PC-3 (cell line): ENCODE data around the gene LINC01488. TPM values are rescaled to one million over a fixed set of nuclear protein-coding genes. Genes with fewer than 3 reads are reported as not detected.
A peak's percentile ranks its signal among the peaks of the same experiment; 100 is the strongest.

Source experiments
- ATAC-seq: fragments of 200-7000 bp; cut with Tn5 transposase; 2 replicates; pipeline ENCODE4 v1.9.1; 2020; ENCODE audit warnings: mild to moderate bottlenecking, moderate library complexity
- BruUV-seq: library from RNA; stranded (reverse); fragments of 400-500 nt; replicated peaks from 2 replicates; lab custom pipeline; 2021; lab: Mats Ljungman, UMichigan
- CTCF ChIA-PET: fragments of 300-600 bp; sonication (Branson Sonifier 250); formaldehyde crosslinking; loops from one replicate; lab custom pipeline; 2022; ENCODE audit warnings: antibody characterized with exemption; lab: Charles Lee
- POLR2A ChIA-PET: fragments of 300-600 bp; sonication (Branson Sonifier 250); formaldehyde crosslinking; loops from one replicate; lab custom pipeline; 2022; ENCODE audit warnings: antibody characterized with exemption; ENCODE audit not compliant: unreplicated experiment; lab: Charles Lee
- DNase-seq: peaks from one replicate; pipeline ENCODE4 v3.0.0-alpha.2; 2015
- H2AFZ ChIP-seq: fragments of 300-600 bp; sonication (generic); 2 replicates; pipeline ENCODE4 v1.6.0; 2016; ENCODE audit warnings: antibody characterized with exemption, low read length
- H3F3A ChIP-seq: fragments of 300-600 bp; sonication (generic); one replicate; pipeline ENCODE4 v1.6.0; 2017; ENCODE audit warnings: antibody characterized with exemption, low read length, control low read depth, mild to moderate bottlenecking; ENCODE audit not compliant: unreplicated experiment
- H3K27ac ChIP-seq: fragments of 300-600 bp; sonication (generic); 2 replicates; pipeline ENCODE4 v1.5.1; 2016; ENCODE audit warnings: mild to moderate bottlenecking, low read length
- H3K27me3 ChIP-seq: fragments of 300-600 bp; sonication (generic); 2 replicates; pipeline ENCODE4 v1.6.1; 2016; ENCODE audit warnings: low read length, mixed read lengths
- H3K36me3 ChIP-seq: fragments of 300-600 bp; sonication (generic); 2 replicates; pipeline ENCODE4 v1.6.1; 2016; ENCODE audit warnings: low read depth, mixed run types, low read length, mixed read lengths
- H3K4me1 ChIP-seq: fragments of 300-600 bp; sonication (generic); 2 replicates; pipeline ENCODE4 v1.5.1; 2016; ENCODE audit warnings: low read length; ENCODE audit not compliant: insufficient read depth
- H3K4me2 ChIP-seq: fragments of 300-600 bp; sonication (generic); 2 replicates; pipeline ENCODE4 v1.6.0; 2016; ENCODE audit warnings: low read length
- H3K4me3 ChIP-seq: fragments of 300-600 bp; sonication (generic); 2 replicates; pipeline ENCODE4 v1.5.1; 2016; ENCODE audit warnings: mild to moderate bottlenecking, low read length, mixed read lengths
- H3K79me2 ChIP-seq: fragments of 300-600 bp; sonication (generic); 2 replicates; pipeline ENCODE4 v1.6.1; 2017; ENCODE audit warnings: low read length, mixed read lengths
- H3K9ac ChIP-seq: fragments of 300-600 bp; sonication (generic); 2 replicates; pipeline ENCODE4 v1.6.0; 2016; ENCODE audit warnings: mild to moderate bottlenecking, low read length
- H3K9me2 ChIP-seq: fragments of 300-600 bp; sonication (generic); replicated peaks from 2 replicates; pipeline ENCODE4 v1.6.1; 2016; ENCODE audit warnings: mixed run types, low read length, mixed read lengths
- H3K9me3 ChIP-seq: fragments of 300-600 bp; sonication (generic); 2 replicates; pipeline ENCODE4 v1.6.1; 2016; ENCODE audit warnings: low read length, mixed read lengths
- H4K20me1 ChIP-seq: fragments of 300-600 bp; sonication (generic); 2 replicates; pipeline ENCODE4 v1.6.1; 2016; ENCODE audit warnings: low read length, mixed read lengths
- EZH2 ChIP-seq: fragments of 300-600 bp; sonication (generic); IDR thresholded peaks from one replicate; pipeline ENCODE4 v1.6.1; 2017; ENCODE audit warnings: antibody characterized with exemption, mild to moderate bottlenecking, low read length; ENCODE audit not compliant: unreplicated experiment
- EZH2phosphoT487 ChIP-seq: fragments of 300-600 bp; sonication (generic); IDR thresholded peaks from 2 replicates; pipeline ENCODE4 v1.6.1; 2018; ENCODE audit warnings: mild to moderate bottlenecking, antibody characterized with exemption, low read length, borderline replicate concordance
- intact Hi-C: fragments of 100-400 bp; cut with micrococcal nuclease; formaldehyde crosslinking; loops from 2 replicates; pipeline ENCODE4 v1.9.0; 2023
- total RNA-seq: library from RNA; depleted of rRNA; stranded (reverse); fragments of >200 nt; gene quantifications from 2 replicates; pipeline ENCODE4 v1.2.3, GENCODE V29; 2014
- TF ChIP-seq, protein P1 (sequence below): fragments of 300-600 bp; sonication (generic); conservative IDR thresholded peaks from 2 replicates; pipeline ENCODE4 v1.5.1; 2017; ENCODE audit warnings: antibody characterized with exemption, low read depth, mild to moderate bottlenecking, low read length

The LINC01488 gene
- total RNA-seq, 1 experiment from 2014 or later: not detected

DNA sequence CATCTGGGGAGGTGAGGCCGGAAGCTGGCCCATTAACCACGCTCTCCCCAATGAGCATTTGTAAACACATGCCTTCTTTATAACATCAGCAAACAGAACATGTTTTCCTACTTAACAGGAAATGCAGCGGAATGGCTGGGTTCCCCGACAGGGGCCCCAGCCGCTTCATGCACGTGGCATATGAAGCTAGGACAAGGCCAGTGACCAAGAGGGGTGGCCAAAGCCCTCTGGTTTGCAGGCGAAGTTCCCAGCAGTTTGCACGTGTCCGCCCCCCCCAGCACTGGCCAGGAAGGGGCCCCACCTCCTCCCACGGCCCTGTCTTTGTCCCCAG, 38.7 kb upstream of the LINC01488 start:
- Histone ChIP-seq H3K4me2 (peak overlapping the region; percentile 67), H3K9ac (peak overlapping the region; percentile 62), H3K9me2 (no peaks in the 10 kb centered on the region), H3F3A (no peaks in the 10 kb centered on the region), H3K36me3 (no peaks in the 10 kb centered on the region), H4K20me1 (no peaks in the 10 kb centered on the region), H3K27me3 (no peaks in the 10 kb centered on the region), H2AFZ (peak overlapping the region; percentile 71), H3K79me2 (no peaks in the 10 kb centered on the region), H3K4me3 (peak overlapping the region; percentile 48; the same call in 1 of the 2 replicates), H3K9me3 (no peaks in the 10 kb centered on the region), H3K27ac (peak overlapping the region; percentile 86), H3K4me1 (peaks cover 35% of the 10 kb centered on the region)
- ATAC-seq (peak; percentile 21), DNase-seq (peak; percentile 62)
- BruUV-seq: no TSS peak
- ChIA-PET POLR2A (interaction anchor here (0.7 kb wide), 1 partner anchor 196 kb away, joined by 6 read pairs; no protein-coding TSS in a partner anchor), CTCF (interaction anchor here (0.7 kb wide), 1 partner anchor 232 kb away, joined by 3 read pairs; no protein-coding TSS in a partner anchor)
- TF ChIP-seq EZH2: no peak
- no peak for TF ChIP-seq EZH2phosphoT487
- TF ChIP-seq, protein P1, sequence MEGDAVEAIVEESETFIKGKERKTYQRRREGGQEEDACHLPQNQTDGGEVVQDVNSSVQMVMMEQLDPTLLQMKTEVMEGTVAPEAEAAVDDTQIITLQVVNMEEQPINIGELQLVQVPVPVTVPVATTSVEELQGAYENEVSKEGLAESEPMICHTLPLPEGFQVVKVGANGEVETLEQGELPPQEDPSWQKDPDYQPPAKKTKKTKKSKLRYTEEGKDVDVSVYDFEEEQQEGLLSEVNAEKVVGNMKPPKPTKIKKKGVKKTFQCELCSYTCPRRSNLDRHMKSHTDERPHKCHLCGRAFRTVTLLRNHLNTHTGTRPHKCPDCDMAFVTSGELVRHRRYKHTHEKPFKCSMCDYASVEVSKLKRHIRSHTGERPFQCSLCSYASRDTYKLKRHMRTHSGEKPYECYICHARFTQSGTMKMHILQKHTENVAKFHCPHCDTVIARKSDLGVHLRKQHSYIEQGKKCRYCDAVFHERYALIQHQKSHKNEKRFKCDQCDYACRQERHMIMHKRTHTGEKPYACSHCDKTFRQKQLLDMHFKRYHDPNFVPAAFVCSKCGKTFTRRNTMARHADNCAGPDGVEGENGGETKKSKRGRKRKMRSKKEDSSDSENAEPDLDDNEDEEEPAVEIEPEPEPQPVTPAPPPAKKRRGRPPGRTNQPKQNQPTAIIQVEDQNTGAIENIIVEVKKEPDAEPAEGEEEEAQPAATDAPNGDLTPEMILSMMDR: no peak
- intact Hi-C loops: loop anchor here (2.0 to 10.0 kb wide), 5 partner anchors 40 to 318 kb away; no protein-coding TSS in a partner anchor

DNA sequence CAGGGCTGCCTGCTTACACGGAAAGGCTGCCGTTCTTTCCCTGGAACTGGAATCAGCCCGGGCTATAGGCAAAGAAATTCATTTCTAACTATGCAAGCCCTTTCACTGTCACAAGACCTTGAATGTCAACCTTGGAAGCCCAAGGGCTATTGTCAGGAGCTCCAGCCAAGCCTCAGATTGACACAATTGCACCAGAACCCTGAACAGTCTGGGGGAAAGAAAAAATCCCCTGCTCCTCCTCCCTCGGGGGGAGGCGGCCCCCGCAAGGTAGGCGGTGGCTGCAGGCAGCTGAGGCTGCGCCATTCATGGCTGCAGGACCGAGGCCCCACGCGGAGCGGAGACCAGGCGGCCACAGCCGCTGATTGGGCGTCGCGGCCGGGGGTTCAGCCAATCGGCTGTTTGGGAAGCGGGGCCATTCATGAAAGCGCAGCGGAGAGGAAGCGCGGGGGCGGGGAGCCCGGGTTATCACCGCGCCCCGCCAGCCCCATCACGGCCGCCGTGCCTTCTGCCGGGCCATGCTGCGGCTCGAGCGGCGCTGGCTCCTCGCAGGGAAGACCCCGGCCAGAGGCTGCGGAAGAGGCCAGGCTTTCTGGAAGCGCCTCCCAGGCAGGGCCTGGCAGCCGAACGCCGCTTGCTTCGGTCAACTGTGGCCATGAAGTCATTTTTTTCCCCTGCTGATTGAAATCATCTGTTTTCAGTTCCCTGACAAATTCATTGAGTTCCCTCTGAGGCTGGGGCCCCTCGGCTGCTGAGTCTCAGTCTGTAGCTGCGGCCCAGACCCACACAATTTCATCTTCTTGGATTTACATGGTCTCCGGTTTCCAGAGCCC, 38.1 kb upstream of the LINC01488 start:
- Histone ChIP-seq H3K9ac (peak overlapping the region; percentile 62), H3K9me3 (no peaks in the 10 kb centered on the region), H3K4me3 (peak overlapping the region; percentile 48), H3K4me2 (peak overlapping the region; percentile 67), H3K27ac (peak overlapping the region; percentile 86), H3K79me2 (no peaks in the 10 kb centered on the region), H3K27me3 (no peaks in the 10 kb centered on the region), H2AFZ (peak overlapping the region; percentile 71), H3K36me3 (no peaks in the 10 kb centered on the region), H3F3A (no peaks in the 10 kb centered on the region), H3K4me1 (peaks cover 39% of the 10 kb centered on the region), H4K20me1 (no peaks in the 10 kb centered on the region), H3K9me2 (no peaks in the 10 kb centered on the region)
- ChIA-PET POLR2A (interaction anchor here (0.7 kb wide), 1 partner anchor 195 kb away, joined by 6 read pairs; no protein-coding TSS in a partner anchor), CTCF (interaction anchor here (0.7 kb wide), 1 partner anchor 231 kb away, joined by 3 read pairs; no protein-coding TSS in a partner anchor)
- TSS peak; percentile 63 for BruUV-seq
- TF ChIP-seq, protein P1: no peak
- no peak for TF ChIP-seq EZH2
- no peak for TF ChIP-seq EZH2phosphoT487
- intact Hi-C loops: loop anchor here (2.0 to 10.0 kb wide), 5 partner anchors 41 to 319 kb away; no protein-coding TSS in a partner anchor
- ATAC-seq (peak; percentile 87), DNase-seq (peak; percentile 96)
